Activated T-cell treated with anti-CD3 and anti-CD28 coated beads for 4 hours (primary cell): ENCODE data around the gene ENG.

ENCODE experiments used
- DNase-seq: peaks from one replicate; pipeline ENCODE4 v3.0.0-alpha.2; 2020

ENG gene

GRCh38 chr9:127770905-127771569 is 83.4 kb downstream of the ENG start:
- peak; percentile 91 for DNase-seq

- no peak for DNase-seq
These were observed 83.9 kb downstream of the ENG start for GRCh38 chr9:127770583-127770904.

GRCh38 chr9:127769929-127770582 is 84.4 kb downstream of the ENG start:
- no peak for DNase-seq

DNA sequence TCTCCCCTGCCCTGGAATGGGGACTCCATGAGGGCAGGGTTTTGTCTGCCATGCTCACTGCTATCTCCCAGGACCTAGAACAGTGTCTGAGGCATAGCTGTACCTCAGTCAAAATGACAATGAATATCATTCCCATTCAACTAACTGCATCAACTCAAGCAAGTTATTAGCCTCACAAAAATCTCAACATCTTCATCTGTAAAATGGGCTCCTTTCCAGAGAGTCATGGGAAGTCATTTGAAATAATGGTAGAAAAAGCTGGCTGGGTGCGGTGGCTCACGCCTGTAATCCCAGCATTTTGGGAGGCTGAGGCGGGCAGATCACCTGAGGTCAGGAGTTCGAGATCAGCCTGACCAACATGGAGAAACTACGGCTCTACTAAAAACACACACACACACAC is 85.4 kb downstream of the ENG start:
- no peak for DNase-seq

- no peak for DNase-seq
These were observed 85.8 kb downstream of the ENG start for GRCh38 chr9:127768698-127769097.

- no peak for DNase-seq
These were observed 86.5 kb downstream of the ENG start for GRCh38 chr9:127767909-127768331.

DNA sequence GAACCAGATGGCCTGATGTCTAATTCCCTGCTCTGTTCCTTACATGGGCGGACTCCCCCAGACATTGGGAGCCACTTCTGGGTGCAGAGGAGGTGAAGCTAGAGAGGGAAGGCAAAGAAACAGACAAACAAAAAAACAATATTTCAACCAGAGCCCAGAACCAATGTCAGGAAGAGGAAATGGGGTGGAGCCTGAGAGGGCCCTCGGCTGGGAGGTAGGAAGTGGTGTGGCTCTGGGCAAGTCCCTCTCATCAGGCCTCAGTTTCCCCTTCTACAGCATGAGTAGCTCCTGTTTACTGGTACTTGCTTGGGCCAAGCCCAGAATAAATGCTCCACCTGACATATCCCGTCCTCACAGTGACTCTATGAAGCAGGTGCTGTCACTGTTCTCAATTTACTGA is 87.0 kb downstream of the ENG start:
- DNase-seq = no peak

- no peak for DNase-seq
These were observed 89.0 kb downstream of the ENG start for GRCh38 chr9:127765418-127765817.
